NCI-H460 (cell line): ENCODE data around the gene RASA1. TPM values are rescaled to one million over a fixed set of nuclear protein-coding genes. Genes with fewer than 3 reads are reported as not detected.

ENCODE experiments used
- DNase-seq: peaks from one replicate; pipeline ENCODE4 v3.0.0-alpha.2; 2016; ENCODE audit warnings: low read depth; ENCODE audit errors: extremely low read depth
- small RNA-seq, 2 experiments: library from RNA; depleted of rRNA; stranded (forward); fragments of <200 nt; gene quantifications; one replicate each; pipeline ENCODE3, GENCODE V24; 2014
- total RNA-seq: library from RNA; depleted of rRNA; stranded (reverse); fragments of >200 nt; shearing (Covaris generic); gene quantifications from 2 replicates; pipeline ENCODE4 v1.2.3, GENCODE V29; 2014; rRNA removed

Gene RASA1
- total RNA-seq, 1 experiment from 2014 or later = 40.1 TPM

- DNase-seq = no peak
Measured at GRCh38 chr5:87437724-87438123, 170.0 kb downstream of the RASA1 start.

- DNase-seq = no peak
Measured at GRCh38 chr5:87438231-87438630, 170.5 kb downstream of the RASA1 start.

Small RNA genes lying within 50 kb of the gene (small RNA-seq; reads per million reads assigned to genes)
- gene RN7SL629P (0 to 0.12 reads per million in 2 experiments), gene RNU6-606P (0 reads per million in 2 experiments), gene RNU6-727P (0 reads per million in 2 experiments)

Other genes with a start within 250 kb of the RASA1 start
- gene CCNH, start 145.0 kb downstream of the RASA1 start, total RNA-seq = 163 and 167 TPM in 2 replicates